Choroid plexus epithelial cell (primary cell): ENCODE measurements around the gene IRAK1.

Source experiments
- DNase-seq: peaks from one replicate; pipeline ENCODE4 v3.0.0-alpha.2; 2010; ENCODE audit warnings: low read depth
- H3K4me3 ChIP-seq: 2 replicates; pipeline ENCODE4 v1.5.1; 2011; ENCODE audit warnings: low read depth, mild to moderate bottlenecking, control low read depth, low read length, moderate library complexity
- CTCF ChIP-seq: conservative IDR thresholded peaks from 2 replicates; pipeline ENCODE4 v1.5.1; 2011; ENCODE audit warnings: low read depth, mild to moderate bottlenecking, control low read depth, inconsistent platforms, low read length, moderate library complexity

IRAK1 gene

GRCh38 chrX:154032653-154033052 lies 13.0 kb upstream of the IRAK1 start:
- no peak for DNase-seq
- no peak overlapping the region for H3K4me3 ChIP-seq
- TF ChIP-seq CTCF = no peak

- no peak for TF ChIP-seq CTCF
- no peak overlapping the region for H3K4me3 ChIP-seq
- no peak for DNase-seq
Observed at GRCh38 chrX:154032160-154032559, 12.5 kb upstream of the IRAK1 start.

- no peak for DNase-seq
- no peak for TF ChIP-seq CTCF
- no peak overlapping the region for H3K4me3 ChIP-seq
Observed at GRCh38 chrX:154030715-154031305, 11.1 kb upstream of the IRAK1 start.

- TF ChIP-seq CTCF = no peak
- no peak overlapping the region for H3K4me3 ChIP-seq
- DNase-seq = no peak
Observed at GRCh38 chrX:154030266-154030665, 10.6 kb upstream of the IRAK1 start.

GRCh38 chrX:154029439-154029838 lies 9.7 kb upstream of the IRAK1 start:
- H3K4me3 ChIP-seq = no peak overlapping the region
- DNase-seq = no peak
- no peak for TF ChIP-seq CTCF

- DNase-seq = no peak
- H3K4me3 ChIP-seq = no peak overlapping the region
- TF ChIP-seq CTCF = no peak
Observed at GRCh38 chrX:154028502-154029184, 8.9 kb upstream of the IRAK1 start.

GRCh38 chrX:154027986-154028385 lies 8.3 kb upstream of the IRAK1 start:
- no peak for DNase-seq
- H3K4me3 ChIP-seq = no peak overlapping the region
- no peak for TF ChIP-seq CTCF
